ENCODE measurements around the gene SPINK2.

SPINK2 gene

GRCh38 chr4:56772134-56772533 is 49.4 kb downstream of the SPINK2 start:
- Mint-ChIP-seq H3K27ac (no peak overlapping the region), H3K36me3 (no peaks in the 10 kb centered on the region), H3K4me3 (no peak overlapping the region), H3K27me3 (no peaks in the 10 kb centered on the region), H3K4me1 (no peaks in the 10 kb centered on the region), H3K9me3 (no peaks in the 10 kb centered on the region)

- H3K4me1 Mint-ChIP-seq: no peaks in the 10 kb centered on the region
- no peaks in the 10 kb centered on the region for H3K27me3 Mint-ChIP-seq
- H3K9me3 Mint-ChIP-seq: no peaks in the 10 kb centered on the region
- H3K36me3 Mint-ChIP-seq: no peaks in the 10 kb centered on the region
- no peak overlapping the region for H3K27ac Mint-ChIP-seq
- H3K4me3 Mint-ChIP-seq: no peak overlapping the region
These were observed 52.7 kb downstream of the SPINK2 start for GRCh38 chr4:56768763-56769162.

- no peaks in the 10 kb centered on the region for H3K27me3 Mint-ChIP-seq
- no peak overlapping the region for H3K4me3 Mint-ChIP-seq
- peaks cover 3% of the 10 kb centered on the region for H3K4me1 Mint-ChIP-seq
- H3K9me3 Mint-ChIP-seq: no peaks in the 10 kb centered on the region
- H3K36me3 Mint-ChIP-seq: no peaks in the 10 kb centered on the region
- H3K27ac Mint-ChIP-seq: no peak overlapping the region
These were observed 53.2 kb downstream of the SPINK2 start for GRCh38 chr4:56768316-56768715.

- H3K27me3 Mint-ChIP-seq: no peaks in the 10 kb centered on the region
- H3K4me1 Mint-ChIP-seq: peaks cover 10% of the 10 kb centered on the region
- H3K4me3 Mint-ChIP-seq: no peak overlapping the region
- H3K36me3 Mint-ChIP-seq: no peaks in the 10 kb centered on the region
- H3K27ac Mint-ChIP-seq: no peak overlapping the region
- no peaks in the 10 kb centered on the region for H3K9me3 Mint-ChIP-seq
These were observed 53.9 kb downstream of the SPINK2 start for GRCh38 chr4:56767567-56767966.

- no peaks in the 10 kb centered on the region for H3K36me3 Mint-ChIP-seq
- no peaks in the 10 kb centered on the region for H3K9me3 Mint-ChIP-seq
- no peak overlapping the region for H3K4me3 Mint-ChIP-seq
- H3K27me3 Mint-ChIP-seq: no peaks in the 10 kb centered on the region
- H3K27ac Mint-ChIP-seq: no peak overlapping the region
- H3K4me1 Mint-ChIP-seq: peaks cover 26% of the 10 kb centered on the region
These were observed 56.7 kb downstream of the SPINK2 start for GRCh38 chr4:56764775-56765174.

- H3K9me3 Mint-ChIP-seq: no peaks in the 10 kb centered on the region
- H3K4me1 Mint-ChIP-seq: peaks cover 31% of the 10 kb centered on the region
- no peak overlapping the region for H3K4me3 Mint-ChIP-seq
- no peak overlapping the region for H3K27ac Mint-ChIP-seq
- no peaks in the 10 kb centered on the region for H3K27me3 Mint-ChIP-seq
- H3K36me3 Mint-ChIP-seq: no peaks in the 10 kb centered on the region
These were observed 57.3 kb downstream of the SPINK2 start for GRCh38 chr4:56764223-56764622.

GRCh38 chr4:56762484-56763250 is 58.8 kb downstream of the SPINK2 start:
- Mint-ChIP-seq H3K4me3 (no peak overlapping the region), H3K36me3 (no peaks in the 10 kb centered on the region), H3K27me3 (no peaks in the 10 kb centered on the region), H3K9me3 (no peaks in the 10 kb centered on the region), H3K4me1 (peaks cover 47% of the 10 kb centered on the region), H3K27ac (no peak overlapping the region)

- no peaks in the 10 kb centered on the region for H3K27me3 Mint-ChIP-seq
- no peak overlapping the region for H3K4me3 Mint-ChIP-seq
- peak overlapping the region; percentile 44 for H3K27ac Mint-ChIP-seq
- H3K9me3 Mint-ChIP-seq: no peaks in the 10 kb centered on the region
- H3K36me3 Mint-ChIP-seq: no peaks in the 10 kb centered on the region
- H3K4me1 Mint-ChIP-seq: peaks cover 69% of the 10 kb centered on the region
These were observed 61.3 kb downstream of the SPINK2 start for GRCh38 chr4:56760183-56760582.

All from activated naive CD4-positive, alpha-beta T cell treated with anti-CD3 and anti-CD28 coated beads, Interleukin-2, amount 50 U/mL, for 24 hours (primary cell).